ENCODE results near the gene FUT7.
"Not testable (repeated sequence)": the region's sequence is repeated elsewhere in the genome, so short reads cannot be mapped to it uniquely, and the experiment has no call there.

Gene FUT7

DNA sequence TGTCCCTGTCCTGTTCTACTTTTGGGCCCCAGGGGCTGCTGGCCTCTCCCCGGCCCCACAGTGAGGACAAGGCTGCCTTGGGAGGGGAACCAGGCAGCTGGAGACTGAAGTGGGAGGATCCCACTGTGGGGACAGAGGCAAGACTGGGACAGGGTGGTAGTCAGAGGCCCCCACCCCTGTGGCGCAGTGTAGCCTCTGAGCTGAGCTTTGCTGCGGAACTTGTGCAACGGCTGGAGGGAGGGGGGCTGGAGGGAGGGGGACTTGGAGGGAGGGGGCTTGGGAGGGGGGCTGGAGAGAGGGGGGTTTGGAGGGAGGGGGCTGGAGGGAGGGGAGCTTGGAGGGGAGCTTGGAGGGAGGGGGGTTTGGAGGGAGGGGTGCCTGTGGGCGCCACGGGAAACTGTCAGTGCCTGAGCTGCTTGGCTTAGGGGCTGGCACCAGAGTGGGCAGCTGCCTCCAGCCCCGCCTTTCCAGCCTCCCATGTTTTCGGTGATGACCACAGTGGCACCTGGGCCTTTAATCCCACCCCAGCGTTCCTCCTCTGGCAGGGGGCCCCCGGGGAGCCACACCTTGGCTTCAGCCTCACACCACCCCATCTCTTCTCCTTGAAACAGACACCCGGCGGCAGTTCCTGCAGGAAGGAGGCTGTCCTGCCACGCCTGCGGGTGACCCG is 2.3 kb upstream of the FUT7 start:
- no peak for DNase-seq (ENCODE audit: extremely low read depth in 1 of 2, low read depth in 1 of 2)

DNA sequence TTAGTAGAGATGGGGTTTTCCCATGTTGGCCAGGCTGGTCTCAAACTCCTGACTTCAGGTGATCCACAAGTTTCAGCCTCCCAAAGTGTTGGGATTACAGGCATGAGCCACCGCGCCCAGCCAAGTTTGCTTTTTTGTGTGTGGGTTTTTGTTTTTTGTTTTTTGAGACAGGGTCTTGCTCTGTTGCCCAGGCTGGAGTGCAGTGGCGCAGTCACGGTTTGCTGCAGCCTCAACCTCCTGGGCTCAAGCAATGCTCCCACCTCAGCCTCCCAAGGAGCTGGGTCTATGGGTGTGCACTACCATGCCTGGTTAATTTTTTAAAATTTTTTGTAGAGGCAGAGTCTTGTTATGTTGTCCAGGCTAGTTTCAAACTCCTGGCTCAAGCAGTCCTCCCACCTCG is 1.6 kb upstream of the FUT7 start:
- DNase-seq (ENCODE audit: extremely low read depth in 1 of 2, low read depth in 1 of 2) = not testable (repeated sequence)

DNA sequence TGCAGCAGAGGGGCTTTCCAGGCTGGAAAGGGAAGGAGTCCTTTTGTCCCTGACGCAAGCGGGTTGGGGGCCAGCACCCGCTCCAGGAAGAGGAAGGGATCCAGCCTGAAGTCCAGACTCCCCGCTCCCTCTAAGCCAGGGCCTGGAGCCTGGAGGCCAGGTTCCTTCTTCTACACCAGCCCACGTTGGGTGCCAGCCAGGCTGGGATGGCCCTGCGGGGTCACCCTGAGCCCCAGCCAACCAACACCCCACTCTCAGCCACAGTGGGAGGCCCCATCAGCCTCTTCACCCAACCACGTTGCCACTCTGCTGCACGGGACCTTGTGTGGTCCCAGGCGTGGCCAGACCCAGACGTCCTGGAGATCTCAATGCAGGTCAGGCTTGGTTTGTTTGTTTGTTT is 970 bp upstream of the FUT7 start:
- DNase-seq (ENCODE audit: extremely low read depth in 1 of 2, low read depth in 1 of 2) = no peak

DNA sequence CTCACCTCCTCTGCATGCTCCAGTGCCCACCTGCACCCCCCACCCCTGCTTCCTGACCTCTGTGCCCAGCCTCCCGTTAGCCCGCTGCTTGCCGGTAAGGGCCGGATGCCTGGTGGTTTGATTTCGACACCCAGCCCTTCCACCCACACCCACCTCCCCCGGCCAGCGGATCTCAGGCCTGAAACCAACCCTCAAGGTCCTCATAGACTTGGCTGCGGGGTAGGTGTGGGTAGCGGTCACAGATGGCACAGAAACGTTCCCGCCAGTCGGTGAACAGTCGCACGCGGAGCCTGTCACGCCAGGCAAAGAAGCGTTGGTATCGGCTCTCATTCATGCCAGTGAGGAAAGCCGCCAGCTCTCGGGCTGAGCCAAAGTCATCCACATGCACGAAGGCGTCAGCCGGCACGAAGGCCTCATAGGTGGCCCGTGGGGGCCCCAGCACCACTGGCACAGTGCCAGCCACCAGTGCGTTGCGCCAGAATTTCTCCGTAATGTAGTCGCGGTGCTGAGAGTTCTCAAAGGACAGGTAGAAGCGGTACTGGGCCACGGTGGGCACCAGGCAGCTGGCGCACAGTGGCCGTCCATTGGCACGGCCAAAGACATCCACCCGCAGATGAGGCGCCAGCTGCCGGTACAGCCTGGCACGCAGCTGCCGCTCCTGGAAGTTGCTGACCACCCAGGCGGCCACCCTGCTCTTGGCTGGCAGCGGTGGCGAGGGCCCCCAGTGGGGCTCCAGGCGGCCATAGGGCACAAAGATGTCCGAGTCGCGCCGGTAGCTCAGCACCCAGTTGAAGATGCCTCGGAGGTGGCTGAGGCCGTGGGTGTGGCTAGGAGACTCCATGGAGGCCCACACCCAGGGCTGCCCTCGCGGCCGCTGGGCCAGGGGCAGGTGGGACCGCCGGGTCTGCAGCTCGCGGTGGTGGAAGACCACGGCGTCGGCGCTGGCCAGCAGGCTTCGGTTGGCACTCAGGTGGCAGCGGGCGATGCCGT is 1.1 kb downstream of the FUT7 start:
- DNase-seq (ENCODE audit: extremely low read depth in 1 of 2, low read depth in 1 of 2) = peak in 1 of 2 donors; percentile 58

DNA sequence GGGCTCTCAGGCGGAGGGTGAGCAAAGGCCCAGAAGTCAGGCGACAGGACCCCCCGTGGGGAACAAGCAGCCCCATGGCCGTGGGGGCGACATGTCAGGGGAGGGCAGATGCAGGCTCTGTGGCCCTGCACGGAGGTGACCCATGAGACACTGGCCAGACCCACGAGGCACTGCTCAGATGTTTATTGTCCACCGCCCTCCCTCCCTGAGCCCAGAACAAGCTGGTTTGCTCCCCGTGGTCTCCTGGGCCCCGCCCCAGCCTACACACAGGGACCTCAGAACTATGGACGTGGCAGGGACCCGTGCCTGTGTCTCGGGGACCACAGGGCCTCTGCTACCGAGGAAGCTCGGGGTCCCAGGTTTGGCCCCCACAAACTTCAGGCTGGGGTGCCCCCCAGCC is 1.9 kb downstream of the FUT7 start:
- no peak for DNase-seq (ENCODE audit: extremely low read depth in 1 of 2, low read depth in 1 of 2)

GRCh38 chr9:137029058-137029936 is 2.6 kb downstream of the FUT7 start:
- peak in 1 of 2 donors; percentile 69 for DNase-seq (ENCODE audit: extremely low read depth in 1 of 2, low read depth in 1 of 2)

- peak in 1 of 2 donors; percentile 40 for DNase-seq (ENCODE audit: extremely low read depth in 1 of 2, low read depth in 1 of 2)
Measured at GRCh38 chr9:137028263-137029057, 3.4 kb downstream of the FUT7 start.

- DNase-seq (ENCODE audit: extremely low read depth in 1 of 2, low read depth in 1 of 2) = no peak
Measured at GRCh38 chr9:137027369-137028262, 4.3 kb downstream of the FUT7 start, which contains the start of gene ABCA2. Gene ABCA2 (minus strand): TSS chr9:137028237. CDS start chr9:137028140, 97 bp downstream.

DNA sequence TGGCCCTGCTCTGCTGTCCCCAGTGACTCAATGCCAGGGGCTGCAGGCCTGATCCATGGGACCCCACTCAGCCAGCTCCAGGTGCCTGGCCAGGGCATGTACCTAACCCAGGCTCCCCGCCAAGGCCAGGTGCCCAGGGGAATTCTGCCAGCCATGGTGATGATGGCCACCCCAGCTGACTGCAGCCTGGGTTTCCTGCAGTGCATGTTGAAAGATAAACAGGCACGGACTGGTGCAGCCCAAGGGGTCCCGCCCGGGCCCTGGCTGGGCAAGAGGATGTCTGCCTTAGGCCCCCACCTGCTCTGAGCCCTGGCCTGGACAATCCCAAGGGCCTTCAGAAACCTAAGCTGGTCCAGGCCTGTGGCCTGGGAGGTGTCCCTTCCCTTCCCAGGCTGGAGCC is 5.1 kb downstream of the FUT7 start:
- no peak for DNase-seq (ENCODE audit: extremely low read depth in 1 of 2, low read depth in 1 of 2)

DNA sequence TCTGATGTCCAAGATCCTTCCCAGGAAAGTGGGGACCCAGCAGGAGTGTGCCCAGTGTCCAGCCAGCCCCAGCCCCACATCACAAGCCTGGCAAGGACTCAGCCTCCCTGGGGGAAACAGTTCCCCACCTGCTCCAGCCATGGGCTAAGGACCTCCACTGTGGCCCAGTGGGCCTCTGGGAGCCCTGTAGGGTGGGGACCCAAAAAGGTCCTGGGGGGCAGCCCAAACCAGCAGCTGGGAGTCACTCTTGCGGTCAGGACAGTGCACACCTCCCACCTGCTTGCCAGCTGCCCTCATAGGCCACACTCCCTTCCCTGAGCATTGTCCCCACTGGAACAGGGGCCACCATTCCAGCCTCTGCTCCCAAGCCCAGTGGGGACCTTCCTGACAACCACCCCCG is 5.5 kb downstream of the FUT7 start:
- DNase-seq (ENCODE audit: extremely low read depth in 1 of 2, low read depth in 1 of 2) = no peak

- DNase-seq (ENCODE audit: extremely low read depth in 1 of 2, low read depth in 1 of 2) = no peak
Measured at GRCh38 chr9:137025517-137025966, 6.3 kb downstream of the FUT7 start.

- DNase-seq (ENCODE audit: extremely low read depth in 1 of 2, low read depth in 1 of 2) = no peak
Measured at GRCh38 chr9:137023583-137023991, 8.3 kb downstream of the FUT7 start.

DNA sequence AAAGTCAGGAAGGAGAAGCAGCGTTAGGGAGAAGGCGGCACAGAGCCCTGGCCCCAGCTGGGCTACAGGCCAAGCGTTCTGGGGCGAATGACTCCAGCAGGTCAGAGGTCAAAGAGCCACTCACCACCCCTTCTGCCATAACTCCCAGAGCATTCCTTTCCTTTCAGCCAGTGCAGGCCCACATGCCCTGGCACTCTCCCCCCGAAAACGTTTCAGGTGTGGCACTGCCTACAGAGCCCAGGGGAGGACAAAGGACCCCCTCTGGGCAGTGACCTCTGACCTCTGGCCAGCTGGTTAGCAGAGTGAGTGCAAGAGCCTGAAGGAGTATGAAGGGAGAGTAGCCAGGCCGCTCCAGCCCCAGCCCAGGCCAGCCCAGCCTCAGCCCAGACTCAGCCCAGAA is 8.7 kb downstream of the FUT7 start:
- no peak for DNase-seq (ENCODE audit: extremely low read depth in 1 of 2, low read depth in 1 of 2)

- DNase-seq (ENCODE audit: extremely low read depth in 1 of 2, low read depth in 1 of 2) = no peak
Measured at GRCh38 chr9:137022662-137023008, 9.3 kb downstream of the FUT7 start.

GRCh38 chr9:137021979-137022661 is 9.8 kb downstream of the FUT7 start:
- DNase-seq (ENCODE audit: extremely low read depth in 1 of 2, low read depth in 1 of 2) = peak in 1 of 2 donors; percentile 86

GRCh38 chr9:137021568-137021978 is 10.3 kb downstream of the FUT7 start:
- DNase-seq (ENCODE audit: extremely low read depth in 1 of 2, low read depth in 1 of 2) = no peak

- DNase-seq (ENCODE audit: extremely low read depth in 1 of 2, low read depth in 1 of 2) = no peak
Measured at GRCh38 chr9:137020771-137021567, 10.9 kb downstream of the FUT7 start.
